GM18517 (cell line): Measurements from ENCODE around the gene E2F1.

Experiments used
- ATAC-seq: cut with Tn5 transposase; IDR thresholded peaks from one replicate; pipeline ENCODE4 v1.9.1; 2021; ENCODE audit warnings: mild to moderate bottlenecking, moderate library complexity; ENCODE audit not compliant: unreplicated experiment

Gene E2F1

GRCh38 chr20:33686100-33686983, at the start of gene E2F1:
Gene E2F1 (minus strand): TSS chr20:33686385. CDS start chr20:33686264, 121 bp downstream.
- ATAC-seq: peak; percentile 58

GRCh38 chr20:33733654-33734576, 47.7 kb upstream of the E2F1 start:
- no peak for ATAC-seq

- ATAC-seq: peak; percentile 53
Measured at GRCh38 chr20:33732166-33732970, 46.2 kb upstream of the E2F1 start.

GRCh38 chr20:33731693-33732165, 45.5 kb upstream of the E2F1 start, which contains the start of gene ZNF341:
Gene ZNF341 (plus strand): TSS chr20:33731996. CDS start chr20:33732022, 26 bp downstream.
- peak; percentile 75 for ATAC-seq

- ATAC-seq: no peak
Measured at GRCh38 chr20:33730946-33731692, 44.9 kb upstream of the E2F1 start.

- ATAC-seq: no peak
Measured at GRCh38 chr20:33729101-33729500, 42.9 kb upstream of the E2F1 start.

- ATAC-seq: no peak
Measured at GRCh38 chr20:33728463-33728862, 42.3 kb upstream of the E2F1 start.

- no peak for ATAC-seq
Measured at GRCh38 chr20:33727806-33728205, 41.6 kb upstream of the E2F1 start.

- no peak for ATAC-seq
Measured at GRCh38 chr20:33727115-33727479, 40.9 kb upstream of the E2F1 start.

- ATAC-seq: no peak
Measured at GRCh38 chr20:33725607-33726264, 39.6 kb upstream of the E2F1 start.

- ATAC-seq: no peak
Measured at GRCh38 chr20:33724439-33725094, 38.4 kb upstream of the E2F1 start.

- ATAC-seq: no peak
Measured at GRCh38 chr20:33721391-33722140, 35.4 kb upstream of the E2F1 start.

GRCh38 chr20:33719989-33720709, 34.0 kb upstream of the E2F1 start, which contains the start of gene PXMP4:
Gene PXMP4 (minus strand): TSS chr20:33720310. CDS start chr20:33720207, 103 bp downstream.
- ATAC-seq: peak; percentile 98

GRCh38 chr20:33719277-33719988, 33.2 kb upstream of the E2F1 start:
- no peak for ATAC-seq

GRCh38 chr20:33716498-33716897, 30.3 kb upstream of the E2F1 start:
- ATAC-seq: no peak

GRCh38 chr20:33713865-33714367, 27.7 kb upstream of the E2F1 start:
- ATAC-seq: no peak

GRCh38 chr20:33711446-33711738, 25.2 kb upstream of the E2F1 start:
- ATAC-seq: no peak
